K562 (cell line): Measurements from ENCODE around the gene F2RL1. TPM values are rescaled to one million over a fixed set of nuclear protein-coding genes. Genes with fewer than 3 reads are reported as not detected.

ENCODE experiments used
- ATAC-seq: fragments of 200-7000 bp; cut with Tn5 transposase; 3 replicates; pipeline ENCODE4 v1.9.1; 2020; ENCODE audit warnings: moderate library complexity
- BruUV-seq: library from RNA; stranded (reverse); fragments of 400-500 nt; replicated peaks from 2 replicates; lab custom pipeline; 2021; lab: Mats Ljungman, UMichigan
- CTCF ChIA-PET: fragments of 300-600 bp; formaldehyde crosslinking; extraction: SDS; loops from one replicate; lab custom pipeline; 2021; ENCODE audit warnings: low intra/inter-chr PET ratio; lab: Yijun Ruan, JAX
- POLR2A ChIA-PET: fragments of 300-600, 350-650 bp; sonication (Branson Sonifier 250); formaldehyde crosslinking; extraction: SDS; loops from one replicate; lab custom pipeline; 2021; ENCODE audit warnings: antibody characterized with exemption, inconsistent platforms; lab: Yijun Ruan, JAX
- DNase-seq, 4 experiments: peaks; one replicate each; pipeline versions ENCODE4 v3.0.0 to v3.0.0-alpha.2; 2011 to 2018; ENCODE audit warnings: low spot score in 3 of 4, mixed read lengths in 3 of 4; ENCODE audit errors: extremely low read depth in 1 of 4
- FAIRE-seq: peaks from 2 replicates; lab custom pipeline; 2011; peaks lifted over from hg19 to GRCh38; lab: Jason Lieb, UNC
- H2AFZ ChIP-seq: 2 replicates; pipeline ENCODE4 v1.6.0; 2011; ENCODE audit warnings: low read depth, low read length, control low read depth, inconsistent platforms
- H3K27ac ChIP-seq: fragments of 200-600 bp; 3 replicates; pipeline ENCODE4 v1.8.0; 2011; ENCODE audit warnings: low read depth, mild to moderate bottlenecking, control low read depth, inconsistent platforms, low read length, moderate library complexity, mixed read lengths; ENCODE audit errors: extremely low read depth
- H3K27me3 ChIP-seq, 2 experiments: fragments of 300-600 bp in 1 of 2; 2 replicates in 1 of 2; 3 replicates in 1 of 2; pipeline versions ENCODE4 v1.6.0 to v1.8.0; 2011; ENCODE audit warnings: inconsistent platforms in 2 of 2, low read length in 2 of 2, mild to moderate bottlenecking in 1 of 2, mixed read lengths in 1 of 2, moderate library complexity in 1 of 2; ENCODE audit not compliant: control insufficient read depth in 2 of 2, insufficient read depth in 2 of 2
- H3K36me3 ChIP-seq: fragments of 300-600 bp; 3 replicates; pipeline ENCODE4 v1.8.0; 2011; ENCODE audit warnings: mild to moderate bottlenecking, low read length, inconsistent platforms; ENCODE audit not compliant: control insufficient read depth, insufficient read depth
- H3K4me1 ChIP-seq, 2 experiments: fragments of 200-600 bp in 1 of 2; replicated peaks in 1 of 2; 2 replicates in 1 of 2; 3 replicates in 1 of 2; pipeline versions ENCODE4 v1.5.1 to v1.8.0; 2011; ENCODE audit warnings: inconsistent platforms in 2 of 2, low read length in 2 of 2, mild to moderate bottlenecking in 1 of 2, mixed read lengths in 1 of 2, moderate library complexity in 1 of 2; ENCODE audit not compliant: control insufficient read depth in 2 of 2, insufficient read depth in 2 of 2
- H3K4me2 ChIP-seq: 2 replicates; pipeline ENCODE4 v1.6.1; 2011; ENCODE audit warnings: low read length, control low read depth, inconsistent platforms, mixed read lengths; ENCODE audit not compliant: insufficient read depth
- H3K4me3 ChIP-seq: fragments of 200-600 bp; sonication (generic), shearing (Covaris generic); 2 replicates; pipeline ENCODE4 v1.5.1; 2016; ENCODE audit warnings: control low read depth, inconsistent platforms
- H3K79me2 ChIP-seq: fragments of 200-600 bp; 3 replicates; pipeline ENCODE4 v1.8.0; 2011; ENCODE audit warnings: low read length, inconsistent platforms; ENCODE audit not compliant: control insufficient read depth, insufficient read depth
- H3K9ac ChIP-seq, 2 experiments: 2 replicates each; pipeline versions ENCODE4 v1.6.0 to v1.6.1; 2011; ENCODE audit warnings: low read depth in 2 of 2, low read length in 2 of 2, control low read depth in 1 of 2, inconsistent platforms in 1 of 2, mild to moderate bottlenecking in 1 of 2, mixed read lengths in 1 of 2; ENCODE audit not compliant: insufficient read depth in 1 of 2
- H3K9me1 ChIP-seq: one replicate; pipeline ENCODE4 v1.6.0; 2011; ENCODE audit warnings: inconsistent platforms, mild to moderate bottlenecking, low read length, moderate library complexity; ENCODE audit not compliant: control insufficient read depth, insufficient read depth
- H3K9me3 ChIP-seq: replicated peaks from 2 replicates; pipeline ENCODE4 v1.5.1; 2011; ENCODE audit warnings: low read depth, low read length, inconsistent platforms; ENCODE audit not compliant: control insufficient read depth, insufficient read depth
- H4K20me1 ChIP-seq: replicated peaks from 2 replicates; pipeline ENCODE4 v1.6.1; 2011; ENCODE audit warnings: low read length, inconsistent platforms, mixed read lengths; ENCODE audit not compliant: control insufficient read depth, insufficient read depth
- HMGN3 ChIP-seq: IDR thresholded peaks from 2 replicates; pipeline ENCODE4 v1.6.1; 2011; ENCODE audit warnings: borderline replicate concordance, low read depth, mild to moderate bottlenecking, mixed read lengths, low read length; ENCODE audit not compliant: insufficient read length; ENCODE audit errors: extremely low read depth
- NFRKB ChIP-seq: fragments of 450-650 bp; IDR thresholded peaks from 2 replicates; pipeline ENCODE4 v1.6.1; 2016; ENCODE audit warnings: low read depth
- REST ChIP-seq, 2 experiments: fragments of 450-650 bp; formaldehyde crosslinking in 1 of 2; IDR thresholded peaks; 2 replicates each; pipeline versions ENCODE4 v1.4.0 to v1.6.1; 2014 to 2020; ENCODE audit warnings: mild to moderate bottlenecking in 2 of 2, borderline replicate concordance in 1 of 2, low read depth in 1 of 2
- WGBS: fragments of 100-300 bp; shearing (Covaris generic); methylation state at CpG from one replicate; pipeline ENCODE4 v1.1.6; 2016; ENCODE audit warnings: low coverage, mixed read lengths; ENCODE audit not compliant: insufficient coverage; ENCODE audit errors: missing lambda C conversion rate; 5-methylcytosine and 5-hydroxymethylcytosine counted together
- in situ Hi-C: fragments of 300-500 bp; cut with MboI; formaldehyde crosslinking; loops from 4 replicates; pipeline ENCODE4 v1.15.0; 2018; ENCODE audit warnings: inconsistent platforms, mixed read lengths
- intact Hi-C: fragments of 100-400 bp; cut with micrococcal nuclease; formaldehyde crosslinking; loops from 2 replicates; pipeline ENCODE4 v1.14.2; 2022
- polyA plus RNA-seq, 8 experiments: library from polyadenylated mRNA; depleted of rRNA in 4 of 8; stranded (reverse) in 5 of 8; unstranded in 3 of 8; fragments of >200 nt; fragmentation: Nextera tagmentation in 2 of 8; fragmentation: Illumina TruSeq in 1 of 8; extraction: Ambion mirVana in 2 of 8; extraction: Trizol in 1 of 8; gene quantifications; 2 replicates each; pipeline versions ENCODE4 v1.2.1 to v1.2.3, GENCODE V29; 2011 to 2014; ENCODE audit warnings: inconsistent platforms in 1 of 8, missing spikeins in 1 of 8
- total RNA-seq, 7 experiments: library from RNA; depleted of rRNA in 6 of 7; stranded (reverse); fragments of >200 nt in 6 of 7; fragmentation: Illumina TruSeq in 2 of 7; extraction: Trizol in 2 of 7; gene quantifications; 2 replicates each; pipeline versions ENCODE4 v1.2.1 to v1.2.3, GENCODE V29; 2011 to 2021; ENCODE audit warnings: low replicate concordance in 1 of 7

Gene F2RL1
- total and polyA plus RNA-seq, 9 of the 15 experiments (the other 6 are each of a cell fraction or from before 2014, with no cell fraction given), result 0.03 to 0.50 (median 0.27) TPM; not detected in 6

GRCh38 chr5:76807296-76807695 lies 11.5 kb upstream of the F2RL1 start (continued):
- no peak for TF ChIP-seq NFRKB

- 16% methylated on average over 5 of the region's 5 CpGs for WGBS
- Histone ChIP-seq H3K79me2 (no peaks in the 10 kb centered on the region), H4K20me1 (peaks cover 4% of the 10 kb centered on the region; the same call in 1 of the 2 replicates), H3K4me1 (peaks cover 6 to 11% of the 10 kb centered on the region in 2 experiments; a peak in 4 of 5 replicates), H3K36me3 (no peaks in the 10 kb centered on the region), H3K4me3 (no peak overlapping the region), H2AFZ (no peak overlapping the region), H3K9me3 (no peaks in the 10 kb centered on the region; the same call in 1 of the 2 replicates), H3K27me3 (peaks cover 2 to 23% of the 10 kb centered on the region in 2 experiments; a peak in 3 of 5 replicates), H3K4me2 (no peak overlapping the region), H3K27ac (no peak overlapping the region), H3K9ac (peak overlapping the region in 1 of 2 experiments; percentile 35; a peak in 1 of 4 replicates), H3K9me1 (no peaks in the 10 kb centered on the region)
- FAIRE-seq, result no peak
- DNase-seq, result no peak
- in situ Hi-C loops, result no loop called here
- peak; percentile 32; the same call in 1 of the 3 replicates for ATAC-seq
- intact Hi-C loops, result no loop called here
- no TSS peak for BruUV-seq
- POLR2A ChIA-PET, result interaction anchor here (1.3 kb wide), 1 partner anchor 13 kb away, joined by 3 read pairs; no protein-coding TSS in a partner anchor
- CTCF ChIA-PET, result no interaction called here
- no peak for TF ChIP-seq HMGN3
- TF ChIP-seq REST (IDR thresholded peaks at IDR 0.05; ENCODE audit: borderline replicate concordance), result 0 out of 2 replicates have a peak, but pooled peaks have one; percentile 34
- no peak for TF ChIP-seq REST (CRISPR knock-in tag; IDR thresholded peaks at IDR 0.05; ENCODE audit: low read depth)
Measured at GRCh38 chr5:76808141-76808691, 10.6 kb upstream of the F2RL1 start.
